Vagina (tissue), 2 donors: ENCODE results near the gene ANKRD34B.

ENCODE experiments used
- POLR2A ChIP-seq, 2 donors: fragments of 450-650 bp; IDR thresholded peaks; one replicate each; pipeline ENCODE4 v1.6.1; 2017; ENCODE audit warnings: antibody characterized with exemption in 2 of 2, mild to moderate bottlenecking in 2 of 2, moderate library complexity in 2 of 2
- POLR2AphosphoS5 ChIP-seq, 2 donors: sonication (generic); formaldehyde crosslinking; IDR thresholded peaks; one replicate each; pipeline ENCODE4 v1.9.0; 2017; ENCODE audit warnings: antibody characterized with exemption in 2 of 2, mild to moderate bottlenecking in 2 of 2, low read depth in 1 of 2; ENCODE audit not compliant: insufficient read depth in 1 of 2
- TF ChIP-seq, protein P1 (sequence below), 3 experiments: fragments of 450-650 bp in 2 of 3; fragments of 200-600 bp in 1 of 3; sonication (generic) in 1 of 3; IDR thresholded peaks; one replicate each; pipeline ENCODE4 v1.5.1; 2017 to 2019; ENCODE audit warnings: antibody characterized with exemption in 3 of 3, mild to moderate bottlenecking in 2 of 3, moderate library complexity in 2 of 3

GRCh38 chr5:80540691-80541090, 29.4 kb downstream of the ANKRD34B start:
- TF ChIP-seq, protein P1, sequence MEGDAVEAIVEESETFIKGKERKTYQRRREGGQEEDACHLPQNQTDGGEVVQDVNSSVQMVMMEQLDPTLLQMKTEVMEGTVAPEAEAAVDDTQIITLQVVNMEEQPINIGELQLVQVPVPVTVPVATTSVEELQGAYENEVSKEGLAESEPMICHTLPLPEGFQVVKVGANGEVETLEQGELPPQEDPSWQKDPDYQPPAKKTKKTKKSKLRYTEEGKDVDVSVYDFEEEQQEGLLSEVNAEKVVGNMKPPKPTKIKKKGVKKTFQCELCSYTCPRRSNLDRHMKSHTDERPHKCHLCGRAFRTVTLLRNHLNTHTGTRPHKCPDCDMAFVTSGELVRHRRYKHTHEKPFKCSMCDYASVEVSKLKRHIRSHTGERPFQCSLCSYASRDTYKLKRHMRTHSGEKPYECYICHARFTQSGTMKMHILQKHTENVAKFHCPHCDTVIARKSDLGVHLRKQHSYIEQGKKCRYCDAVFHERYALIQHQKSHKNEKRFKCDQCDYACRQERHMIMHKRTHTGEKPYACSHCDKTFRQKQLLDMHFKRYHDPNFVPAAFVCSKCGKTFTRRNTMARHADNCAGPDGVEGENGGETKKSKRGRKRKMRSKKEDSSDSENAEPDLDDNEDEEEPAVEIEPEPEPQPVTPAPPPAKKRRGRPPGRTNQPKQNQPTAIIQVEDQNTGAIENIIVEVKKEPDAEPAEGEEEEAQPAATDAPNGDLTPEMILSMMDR (IDR thresholded peaks at IDR 0.05) = no peak
- TF ChIP-seq POLR2AphosphoS5 (IDR thresholded peaks at IDR 0.05; ENCODE audit: insufficient read depth in 1 of 2, low read depth in 1 of 2) (no peak), POLR2A (IDR thresholded peaks at IDR 0.05) (no peak)
